Activated naive CD8-positive, alpha-beta T cell treated with anti-CD3 and anti-CD28 coated beads, Interleukin-2, amount 10 ng/mL, durations not matched to agents 7 days and 5 days (primary cell): Measurements from ENCODE around the gene SPIRE1. TPM values are rescaled to one million over a fixed set of nuclear protein-coding genes. Genes with fewer than 3 reads are reported as not detected.

ENCODE experiments used
- ATAC-seq: fragments of 150-1000 bp; cut with Tn5 transposase; one replicate; pipeline ENCODE4 v1.10.0; 2021; ENCODE audit warnings: low read depth, moderate library complexity
- POLR2A ChIA-PET: fragments of 350-600 bp; sonication (Branson Sonifier 250); formaldehyde crosslinking; loops from one replicate; lab custom pipeline; 2021; ENCODE audit warnings: antibody characterized with exemption; lab: Charles Lee
- DNase-seq: peaks from one replicate; pipeline ENCODE4 v3.0.0; 2021
- H3K27ac Mint-ChIP-seq: one replicate; pipeline ENCODE4 v1.8.0; 2022; ENCODE audit warnings: mild to moderate bottlenecking, mixed read lengths
- H3K27me3 Mint-ChIP-seq: one replicate; pipeline ENCODE4 v1.8.0; 2022; ENCODE audit warnings: mild to moderate bottlenecking, moderate library complexity, mixed read lengths
- H3K36me3 Mint-ChIP-seq: one replicate; pipeline ENCODE4 v1.8.0; 2021; ENCODE audit warnings: mild to moderate bottlenecking, mixed read lengths
- H3K4me1 Mint-ChIP-seq: one replicate; pipeline ENCODE4 v1.8.0; 2021; ENCODE audit warnings: mixed read lengths
- H3K4me3 Mint-ChIP-seq: one replicate; pipeline ENCODE4 v1.8.0; 2022; ENCODE audit warnings: mild to moderate bottlenecking, moderate library complexity, mixed read lengths
- H3K9me3 Mint-ChIP-seq: one replicate; pipeline ENCODE4 v1.8.0; 2021; ENCODE audit warnings: mixed read lengths
- total RNA-seq, 2 experiments: library from RNA; stranded (reverse); gene quantifications; one replicate each; pipeline ENCODE4 v1.2.3, GENCODE V29; 2021

Gene SPIRE1
- total RNA-seq, 2 experiments from 2014 or later, result 1.7 to 3.6 TPM

- DNase-seq (no peak), ATAC-seq (no peak)
- Mint-ChIP-seq H3K4me3 (no peak overlapping the region), H3K36me3 (no peaks in the 10 kb centered on the region), H3K27me3 (no peaks in the 10 kb centered on the region), H3K27ac (no peak overlapping the region), H3K9me3 (no peaks in the 10 kb centered on the region), H3K4me1 (no peaks in the 10 kb centered on the region)
- POLR2A ChIA-PET, result no interaction called here
Measured at GRCh38 chr18:12445554-12445953, 212.4 kb downstream of the SPIRE1 start.

DNA sequence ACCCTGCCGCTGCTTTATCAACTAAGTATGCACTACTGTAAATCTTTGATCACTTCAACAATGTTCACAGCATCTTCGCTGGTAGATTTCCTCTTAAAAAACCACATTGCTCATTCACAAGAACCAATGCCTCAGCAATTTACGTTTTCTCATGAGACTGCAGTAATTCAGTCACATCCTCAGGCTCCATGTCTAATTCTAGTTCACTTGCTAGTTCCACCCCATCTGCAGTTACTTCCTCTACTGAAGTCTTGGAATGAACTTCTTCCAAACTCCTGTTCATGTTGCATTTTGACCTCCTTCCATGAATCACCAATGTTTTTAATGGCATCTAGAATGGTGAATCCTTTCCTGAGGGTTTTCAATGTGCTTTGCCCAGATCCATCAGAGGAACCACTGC, 214.4 kb downstream of the SPIRE1 start:
- no peaks in the 10 kb centered on the region for H3K9me3 Mint-ChIP-seq
- peaks cover under 1% of the 10 kb centered on the region for H3K36me3 Mint-ChIP-seq
- no peak overlapping the region for H3K4me3 Mint-ChIP-seq
- ATAC-seq, result no peak
- no peaks in the 10 kb centered on the region for H3K4me1 Mint-ChIP-seq
- POLR2A ChIA-PET, result no interaction called here
- H3K27me3 Mint-ChIP-seq, result no peaks in the 10 kb centered on the region
- H3K27ac Mint-ChIP-seq, result no peak overlapping the region
- no peak for DNase-seq

- H3K27ac Mint-ChIP-seq, result no peak overlapping the region
- H3K9me3 Mint-ChIP-seq, result no peaks in the 10 kb centered on the region
- peaks cover 2% of the 10 kb centered on the region for H3K36me3 Mint-ChIP-seq
- ATAC-seq (no peak), DNase-seq (no peak)
- POLR2A ChIA-PET, result no interaction called here
- no peak overlapping the region for H3K4me3 Mint-ChIP-seq
- no peaks in the 10 kb centered on the region for H3K27me3 Mint-ChIP-seq
- H3K4me1 Mint-ChIP-seq, result no peaks in the 10 kb centered on the region
Measured at GRCh38 chr18:12442946-12443345, 215.0 kb downstream of the SPIRE1 start.

DNA sequence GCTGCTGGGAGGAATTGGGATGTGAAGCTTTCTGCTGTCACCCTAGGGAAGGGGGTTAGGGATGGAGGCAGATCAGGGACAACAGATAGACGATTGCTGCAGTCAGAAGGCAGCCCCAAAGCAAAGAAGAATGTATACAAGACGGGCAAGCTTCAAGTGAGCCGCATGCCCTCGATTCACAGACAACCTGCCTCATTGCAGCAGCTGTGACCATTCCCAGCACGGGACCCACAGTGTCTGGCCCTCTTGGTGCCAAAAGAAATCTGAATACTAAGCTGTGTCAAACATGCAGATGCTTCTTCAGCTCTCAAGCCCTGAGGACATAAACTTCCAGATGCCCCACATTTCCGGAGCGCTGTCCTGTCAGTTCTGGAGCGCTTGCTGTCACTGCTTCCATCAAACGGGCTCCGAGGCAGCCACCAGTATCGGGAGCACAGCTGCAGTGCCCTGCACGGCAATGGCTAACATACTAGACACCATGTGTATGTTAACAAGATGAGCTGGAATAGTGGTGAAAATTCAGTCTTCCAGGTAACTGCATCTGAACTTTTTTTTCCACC, 216.4 kb downstream of the SPIRE1 start:
- POLR2A ChIA-PET, result interaction anchor here (0.6 kb wide), 1 partner anchor 13 kb away, joined by 4 read pairs; no protein-coding TSS in a partner anchor

GRCh38 chr18:12438257-12438656, 219.7 kb downstream of the SPIRE1 start:
- DNase-seq (no peak), ATAC-seq (no peak)
- H3K4me1 Mint-ChIP-seq, result no peaks in the 10 kb centered on the region
- POLR2A ChIA-PET, result no interaction called here
- peaks cover 11% of the 10 kb centered on the region for H3K36me3 Mint-ChIP-seq
- no peaks in the 10 kb centered on the region for H3K27me3 Mint-ChIP-seq
- no peak overlapping the region for H3K27ac Mint-ChIP-seq
- H3K4me3 Mint-ChIP-seq, result no peak overlapping the region
- no peaks in the 10 kb centered on the region for H3K9me3 Mint-ChIP-seq

More for the DNA sequence above, 216.4 kb downstream of the SPIRE1 start:
- Mint-ChIP-seq H3K4me1 (no peaks in the 10 kb centered on the region), H3K27me3 (no peaks in the 10 kb centered on the region), H3K9me3 (no peaks in the 10 kb centered on the region), H3K27ac (no peak overlapping the region), H3K4me3 (no peak overlapping the region), H3K36me3 (peaks cover 4% of the 10 kb centered on the region)
- ATAC-seq (no peak), DNase-seq (no peak)

- Mint-ChIP-seq H3K4me3 (no peak overlapping the region), H3K4me1 (no peaks in the 10 kb centered on the region), H3K9me3 (no peaks in the 10 kb centered on the region), H3K27me3 (no peaks in the 10 kb centered on the region), H3K27ac (no peak overlapping the region), H3K36me3 (peaks cover 13% of the 10 kb centered on the region)
- ATAC-seq, result no peak
- POLR2A ChIA-PET, result no interaction called here
- DNase-seq, result no peak
Measured at GRCh38 chr18:12435867-12436266, 222.0 kb downstream of the SPIRE1 start.

- no peak for ATAC-seq
- Mint-ChIP-seq H3K4me1 (no peaks in the 10 kb centered on the region), H3K27me3 (no peaks in the 10 kb centered on the region), H3K36me3 (peaks cover 13% of the 10 kb centered on the region), H3K27ac (no peak overlapping the region), H3K9me3 (no peaks in the 10 kb centered on the region), H3K4me3 (no peak overlapping the region)
- POLR2A ChIA-PET, result no interaction called here
- DNase-seq, result no peak
Measured at GRCh38 chr18:12434541-12434929, 223.4 kb downstream of the SPIRE1 start.

DNA sequence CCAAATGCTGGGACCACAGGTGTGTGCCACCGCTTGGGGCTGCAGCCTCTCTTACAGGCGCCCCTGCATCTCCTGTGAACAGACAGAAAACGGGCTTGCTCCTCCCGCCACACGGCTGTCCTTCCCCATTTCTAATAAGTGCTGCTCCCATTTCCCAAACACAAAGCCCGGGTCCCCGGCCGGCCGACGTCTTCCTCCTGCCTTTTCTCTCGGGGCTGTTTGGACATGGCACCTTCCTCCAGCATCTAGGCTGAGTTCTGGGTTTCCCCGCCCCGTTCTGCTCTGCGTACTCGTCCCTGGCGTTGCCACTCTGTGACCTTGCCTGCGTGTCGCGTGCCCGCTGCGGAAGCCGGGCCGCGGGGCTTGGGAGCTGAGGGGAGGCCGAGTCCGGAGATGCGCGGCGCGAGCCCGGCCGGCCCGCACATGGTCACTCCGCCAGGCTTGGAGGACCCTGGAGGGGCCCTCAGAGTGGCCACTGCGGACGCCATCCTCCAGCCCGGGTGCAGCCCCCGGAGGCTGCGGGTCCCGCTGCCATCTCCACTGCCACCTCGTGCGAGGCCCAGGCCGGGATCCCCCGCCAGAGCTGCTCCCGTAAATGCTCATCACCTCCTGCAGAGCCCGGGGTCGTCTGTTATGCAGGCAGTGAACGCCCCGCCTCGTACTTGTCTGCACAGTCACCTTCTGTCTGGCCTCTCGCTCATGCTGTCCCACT, 223.9 kb downstream of the SPIRE1 start:
- Mint-ChIP-seq H3K9me3 (no peaks in the 10 kb centered on the region), H3K27me3 (no peaks in the 10 kb centered on the region), H3K36me3 (peaks cover 13% of the 10 kb centered on the region), H3K27ac (no peak overlapping the region), H3K4me3 (no peak overlapping the region), H3K4me1 (no peaks in the 10 kb centered on the region)
- POLR2A ChIA-PET, result no interaction called here
- DNase-seq (no peak), ATAC-seq (no peak)

GRCh38 chr18:12432881-12433280, 225.0 kb downstream of the SPIRE1 start:
- no peak for ATAC-seq
- peaks cover under 1% of the 10 kb centered on the region for H3K4me1 Mint-ChIP-seq
- no peaks in the 10 kb centered on the region for H3K9me3 Mint-ChIP-seq

GRCh38 chr18:12432196-12432595, 225.7 kb downstream of the SPIRE1 start:
- Mint-ChIP-seq H3K36me3 (peaks cover 12% of the 10 kb centered on the region), H3K4me3 (no peak overlapping the region), H3K9me3 (no peaks in the 10 kb centered on the region), H3K27ac (no peak overlapping the region), H3K4me1 (peaks cover 1% of the 10 kb centered on the region), H3K27me3 (no peaks in the 10 kb centered on the region)
- DNase-seq (no peak), ATAC-seq (no peak)
- POLR2A ChIA-PET, result no interaction called here

More at GRCh38 chr18:12432881-12433280, 225.0 kb downstream of the SPIRE1 start:
- H3K27ac Mint-ChIP-seq, result no peak overlapping the region
- DNase-seq, result no peak
- POLR2A ChIA-PET, result no interaction called here
- no peaks in the 10 kb centered on the region for H3K27me3 Mint-ChIP-seq
- no peak overlapping the region for H3K4me3 Mint-ChIP-seq
- peaks cover 12% of the 10 kb centered on the region for H3K36me3 Mint-ChIP-seq

- DNase-seq, result no peak
- POLR2A ChIA-PET, result no interaction called here
- Mint-ChIP-seq H3K36me3 (peaks cover 18% of the 10 kb centered on the region), H3K27me3 (no peaks in the 10 kb centered on the region), H3K27ac (no peak overlapping the region), H3K4me3 (no peak overlapping the region), H3K4me1 (peaks cover 3% of the 10 kb centered on the region), H3K9me3 (no peaks in the 10 kb centered on the region)
- ATAC-seq, result no peak
Measured at GRCh38 chr18:12431561-12431960, 226.3 kb downstream of the SPIRE1 start.

DNA sequence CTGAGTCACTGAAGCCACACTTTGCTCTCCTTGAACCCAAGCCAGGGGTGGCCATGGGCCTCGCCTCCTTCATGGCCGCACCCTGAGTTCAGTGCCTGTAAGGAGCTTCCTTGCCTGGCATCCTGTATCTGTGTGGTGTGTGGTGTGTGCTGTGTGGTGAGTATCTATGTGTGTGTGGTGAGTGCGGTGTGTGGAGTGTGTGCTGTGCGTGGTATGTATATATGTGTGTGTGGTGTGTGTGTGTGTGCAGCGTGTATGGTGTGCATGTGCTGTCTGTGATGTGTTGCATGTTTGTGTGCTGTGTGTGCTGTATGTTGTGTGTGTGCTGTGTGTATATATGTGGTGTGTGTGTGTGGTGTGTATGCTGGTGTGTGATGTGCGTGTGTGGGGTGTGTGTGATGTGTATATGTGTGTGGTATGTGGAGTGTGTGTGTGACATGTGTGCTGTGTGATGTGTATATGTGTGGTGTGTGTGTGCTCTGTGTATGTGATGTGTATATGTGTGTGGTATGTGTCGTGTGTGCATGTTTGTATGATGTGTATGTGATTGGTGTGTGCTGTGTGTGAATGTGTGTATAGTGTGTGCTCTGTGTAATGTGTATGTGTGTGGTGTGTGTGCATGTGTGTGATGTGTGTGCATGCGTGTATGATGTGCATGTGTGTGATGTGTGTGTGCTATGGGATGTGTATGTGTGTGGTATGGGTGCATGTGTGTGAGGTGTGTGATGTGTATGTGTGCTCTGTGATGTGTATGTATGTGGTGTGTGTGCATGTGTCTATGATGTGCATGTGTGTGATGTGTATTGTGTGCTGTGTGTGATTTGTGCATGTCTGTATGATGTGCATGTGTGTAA, 227.5 kb downstream of the SPIRE1 start:
- no peak for DNase-seq
- no peak overlapping the region for H3K4me3 Mint-ChIP-seq
- peaks cover 19% of the 10 kb centered on the region for H3K36me3 Mint-ChIP-seq
- no peaks in the 10 kb centered on the region for H3K9me3 Mint-ChIP-seq
- no peak overlapping the region for H3K27ac Mint-ChIP-seq
- ATAC-seq, result no peak
- peaks cover 4% of the 10 kb centered on the region for H3K4me1 Mint-ChIP-seq
- POLR2A ChIA-PET, result no interaction called here
- H3K27me3 Mint-ChIP-seq, result no peaks in the 10 kb centered on the region

DNA sequence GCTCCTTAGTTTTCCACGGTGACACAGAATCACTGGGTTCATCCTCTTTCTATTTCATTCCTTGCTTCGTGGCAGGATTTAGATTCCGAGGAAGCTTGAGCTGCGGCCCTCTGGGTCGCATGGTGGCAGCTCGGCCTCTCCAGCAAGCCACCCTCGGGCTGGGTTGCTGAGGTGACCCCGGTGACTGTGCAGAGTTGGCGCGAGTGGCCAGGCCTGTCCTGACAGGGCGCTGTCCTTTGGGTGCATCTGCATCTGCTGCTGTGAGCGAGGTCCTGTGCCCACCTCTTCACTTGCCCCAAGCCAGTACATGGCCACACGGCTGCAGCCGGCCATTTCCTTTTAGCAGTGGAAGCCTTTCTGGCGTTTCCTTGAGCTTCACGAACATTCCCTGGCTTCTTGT, 228.4 kb downstream of the SPIRE1 start:
- Mint-ChIP-seq H3K27me3 (no peaks in the 10 kb centered on the region), H3K27ac (no peak overlapping the region), H3K4me3 (no peak overlapping the region), H3K9me3 (no peaks in the 10 kb centered on the region), H3K4me1 (peaks cover 4% of the 10 kb centered on the region), H3K36me3 (peaks cover 18% of the 10 kb centered on the region)
- POLR2A ChIA-PET, result no interaction called here
- ATAC-seq (no peak), DNase-seq (no peak)
